ENCODE data around the gene CYB5R2.

Gene CYB5R2

GRCh38 chr11:7656704-7657103 is 16.6 kb downstream of the CYB5R2 start:
- no peaks in the 10 kb centered on the region for H3K9me3 Mint-ChIP-seq (ENCODE audit: low read depth)
- H3K36me3 Mint-ChIP-seq: peaks cover 14% of the 10 kb centered on the region
- H3K4me1 Mint-ChIP-seq (ENCODE audit: low read depth): no peaks in the 10 kb centered on the region
- H3K27me3 Mint-ChIP-seq: no peaks in the 10 kb centered on the region
- no peak overlapping the region for H3K27ac Mint-ChIP-seq
- H3K4me3 Mint-ChIP-seq: no peak overlapping the region

GRCh38 chr11:7655253-7656217 is 17.8 kb downstream of the CYB5R2 start:
- peaks cover 14% of the 10 kb centered on the region for H3K36me3 Mint-ChIP-seq
- no peak overlapping the region for H3K27ac Mint-ChIP-seq
- H3K9me3 Mint-ChIP-seq (ENCODE audit: low read depth): no peaks in the 10 kb centered on the region
- H3K4me1 Mint-ChIP-seq (ENCODE audit: low read depth): no peaks in the 10 kb centered on the region
- H3K4me3 Mint-ChIP-seq: no peak overlapping the region
- H3K27me3 Mint-ChIP-seq: no peaks in the 10 kb centered on the region

GRCh38 chr11:7654195-7654705 is 19.1 kb downstream of the CYB5R2 start:
- Mint-ChIP-seq H3K4me1 (ENCODE audit: low read depth) (no peaks in the 10 kb centered on the region), H3K9me3 (ENCODE audit: low read depth) (no peaks in the 10 kb centered on the region), H3K27ac (no peak overlapping the region), H3K36me3 (peaks cover 17% of the 10 kb centered on the region), H3K27me3 (no peaks in the 10 kb centered on the region), H3K4me3 (no peak overlapping the region)

DNA sequence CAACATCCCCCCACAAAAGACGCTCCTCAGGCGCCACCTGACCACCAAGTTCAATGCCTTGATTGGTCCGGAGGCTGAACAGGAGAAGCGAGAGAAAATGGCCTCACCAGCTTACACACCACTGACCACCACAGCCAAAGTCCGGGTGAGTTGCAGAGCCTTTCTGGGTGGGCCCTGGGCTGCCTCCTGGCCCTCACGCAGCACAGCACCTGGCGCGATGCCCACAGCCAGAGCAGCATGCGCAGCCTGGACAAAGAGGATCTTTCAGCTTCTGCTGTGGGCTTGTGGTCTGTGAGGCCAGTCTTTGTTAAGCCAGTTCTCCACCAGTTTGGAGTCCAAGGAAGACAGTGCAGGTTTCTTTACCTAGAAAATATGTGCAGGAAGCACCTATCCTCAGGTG is 21.6 kb downstream of the CYB5R2 start:
- no peak overlapping the region for H3K4me3 Mint-ChIP-seq
- no peaks in the 10 kb centered on the region for H3K4me1 Mint-ChIP-seq (ENCODE audit: low read depth)
- H3K9me3 Mint-ChIP-seq (ENCODE audit: low read depth): no peaks in the 10 kb centered on the region
- H3K36me3 Mint-ChIP-seq: peaks cover 9% of the 10 kb centered on the region
- H3K27ac Mint-ChIP-seq: no peak overlapping the region
- no peaks in the 10 kb centered on the region for H3K27me3 Mint-ChIP-seq

DNA sequence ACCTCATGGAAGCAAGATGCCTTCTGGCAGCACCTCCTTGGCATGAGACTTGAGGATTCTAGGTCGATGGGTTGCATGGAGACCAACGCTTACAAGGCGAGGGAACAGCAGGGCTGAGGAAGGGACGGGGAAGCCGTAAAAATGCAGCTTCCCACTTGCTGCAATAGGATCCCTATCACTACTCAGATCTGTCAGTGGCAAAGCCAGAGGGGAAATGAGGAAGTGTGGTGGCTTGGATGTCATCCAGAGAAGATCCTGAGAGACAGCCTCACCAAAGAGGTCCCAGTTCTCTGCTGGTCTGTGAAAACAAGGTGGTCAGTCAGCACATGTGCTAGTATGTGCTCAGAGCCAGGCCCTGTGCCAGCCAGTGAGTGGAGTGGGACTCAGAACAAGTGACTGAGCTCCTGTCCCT is 22.2 kb downstream of the CYB5R2 start:
- Mint-ChIP-seq H3K4me1 (ENCODE audit: low read depth) (no peaks in the 10 kb centered on the region), H3K9me3 (ENCODE audit: low read depth) (no peaks in the 10 kb centered on the region), H3K27ac (no peak overlapping the region), H3K4me3 (no peak overlapping the region), H3K36me3 (peaks cover 9% of the 10 kb centered on the region), H3K27me3 (no peaks in the 10 kb centered on the region)

GRCh38 chr11:7648264-7648663 is 25.0 kb downstream of the CYB5R2 start:
- Mint-ChIP-seq H3K27me3 (no peaks in the 10 kb centered on the region), H3K4me3 (no peak overlapping the region), H3K4me1 (ENCODE audit: low read depth) (no peaks in the 10 kb centered on the region), H3K36me3 (peaks cover 6% of the 10 kb centered on the region), H3K9me3 (ENCODE audit: low read depth) (no peaks in the 10 kb centered on the region), H3K27ac (no peak overlapping the region)

GRCh38 chr11:7646866-7647265 is 26.4 kb downstream of the CYB5R2 start:
- Mint-ChIP-seq H3K36me3 (peaks cover 9% of the 10 kb centered on the region), H3K4me1 (ENCODE audit: low read depth) (no peaks in the 10 kb centered on the region), H3K27ac (no peak overlapping the region)

GRCh38 chr11:7645206-7645605 is 28.1 kb downstream of the CYB5R2 start:
- no peak overlapping the region for H3K4me3 Mint-ChIP-seq
- H3K36me3 Mint-ChIP-seq: peaks cover 8% of the 10 kb centered on the region
- no peaks in the 10 kb centered on the region for H3K27me3 Mint-ChIP-seq
- no peaks in the 10 kb centered on the region for H3K9me3 Mint-ChIP-seq (ENCODE audit: low read depth)
- H3K27ac Mint-ChIP-seq: peak overlapping the region; percentile 46
- H3K4me1 Mint-ChIP-seq (ENCODE audit: low read depth): no peaks in the 10 kb centered on the region

More at GRCh38 chr11:7646866-7647265, 26.4 kb downstream of the CYB5R2 start:
- H3K27me3 Mint-ChIP-seq: no peaks in the 10 kb centered on the region
- H3K4me3 Mint-ChIP-seq: no peak overlapping the region
- H3K9me3 Mint-ChIP-seq (ENCODE audit: low read depth): no peaks in the 10 kb centered on the region

GRCh38 chr11:7643314-7643713 is 30.0 kb downstream of the CYB5R2 start:
- Mint-ChIP-seq H3K27me3 (no peaks in the 10 kb centered on the region), H3K36me3 (peaks cover 10% of the 10 kb centered on the region), H3K4me1 (ENCODE audit: low read depth) (no peaks in the 10 kb centered on the region), H3K4me3 (no peak overlapping the region), H3K27ac (no peak overlapping the region), H3K9me3 (ENCODE audit: low read depth) (no peaks in the 10 kb centered on the region)

DNA sequence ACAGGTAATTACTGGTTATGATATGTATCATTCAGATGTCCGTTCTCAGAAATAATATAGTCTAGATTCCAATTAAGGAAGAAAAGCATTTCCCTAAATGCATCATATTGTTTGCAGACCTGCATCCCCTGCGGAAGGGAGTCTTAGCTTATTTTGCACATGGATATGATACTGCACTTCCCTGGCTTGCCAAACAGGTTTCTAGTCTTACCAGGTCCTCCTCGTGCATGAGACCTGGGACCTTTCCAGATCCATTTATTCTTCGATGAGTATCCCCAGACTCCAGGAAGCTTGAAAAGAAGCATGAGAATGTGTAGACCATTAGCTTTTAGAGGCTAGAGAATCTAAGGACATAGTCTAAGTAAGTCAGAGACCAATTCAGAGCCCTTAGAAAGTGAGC is 30.6 kb downstream of the CYB5R2 start:
- no peaks in the 10 kb centered on the region for H3K27me3 Mint-ChIP-seq
- no peaks in the 10 kb centered on the region for H3K9me3 Mint-ChIP-seq (ENCODE audit: low read depth)
- H3K4me3 Mint-ChIP-seq: no peak overlapping the region
- peaks cover 15% of the 10 kb centered on the region for H3K36me3 Mint-ChIP-seq
- H3K27ac Mint-ChIP-seq: no peak overlapping the region
- no peaks in the 10 kb centered on the region for H3K4me1 Mint-ChIP-seq (ENCODE audit: low read depth)

DNA sequence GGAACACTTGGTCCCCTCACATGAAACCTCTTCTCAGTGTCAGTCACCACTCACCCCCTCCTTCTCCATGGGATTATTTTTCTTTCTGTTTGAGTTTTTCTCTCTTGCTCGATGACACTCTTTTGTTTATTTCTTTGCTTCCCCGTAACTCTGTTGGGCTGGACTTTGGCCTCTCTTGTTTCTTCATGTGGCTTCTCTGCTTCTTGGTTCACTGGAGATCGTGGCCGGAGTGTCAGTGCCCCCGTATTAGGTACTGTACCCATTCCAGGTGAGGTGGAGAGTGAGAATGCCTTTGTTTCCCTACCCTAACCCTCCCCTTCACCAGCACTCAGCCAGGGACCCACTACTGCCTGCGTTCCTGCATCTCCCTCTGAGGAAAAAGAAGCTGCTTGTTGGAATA is 32.5 kb downstream of the CYB5R2 start:
- Mint-ChIP-seq H3K27ac (no peak overlapping the region), H3K9me3 (ENCODE audit: low read depth) (no peaks in the 10 kb centered on the region), H3K36me3 (peaks cover 16% of the 10 kb centered on the region), H3K27me3 (no peaks in the 10 kb centered on the region), H3K4me3 (no peak overlapping the region), H3K4me1 (ENCODE audit: low read depth) (no peaks in the 10 kb centered on the region)

GRCh38 chr11:7639643-7640025 is 33.7 kb downstream of the CYB5R2 start:
- Mint-ChIP-seq H3K4me3 (no peak overlapping the region), H3K27me3 (no peaks in the 10 kb centered on the region), H3K9me3 (ENCODE audit: low read depth) (no peaks in the 10 kb centered on the region), H3K4me1 (ENCODE audit: low read depth) (no peaks in the 10 kb centered on the region), H3K27ac (no peak overlapping the region), H3K36me3 (peaks cover 18% of the 10 kb centered on the region)

DNA sequence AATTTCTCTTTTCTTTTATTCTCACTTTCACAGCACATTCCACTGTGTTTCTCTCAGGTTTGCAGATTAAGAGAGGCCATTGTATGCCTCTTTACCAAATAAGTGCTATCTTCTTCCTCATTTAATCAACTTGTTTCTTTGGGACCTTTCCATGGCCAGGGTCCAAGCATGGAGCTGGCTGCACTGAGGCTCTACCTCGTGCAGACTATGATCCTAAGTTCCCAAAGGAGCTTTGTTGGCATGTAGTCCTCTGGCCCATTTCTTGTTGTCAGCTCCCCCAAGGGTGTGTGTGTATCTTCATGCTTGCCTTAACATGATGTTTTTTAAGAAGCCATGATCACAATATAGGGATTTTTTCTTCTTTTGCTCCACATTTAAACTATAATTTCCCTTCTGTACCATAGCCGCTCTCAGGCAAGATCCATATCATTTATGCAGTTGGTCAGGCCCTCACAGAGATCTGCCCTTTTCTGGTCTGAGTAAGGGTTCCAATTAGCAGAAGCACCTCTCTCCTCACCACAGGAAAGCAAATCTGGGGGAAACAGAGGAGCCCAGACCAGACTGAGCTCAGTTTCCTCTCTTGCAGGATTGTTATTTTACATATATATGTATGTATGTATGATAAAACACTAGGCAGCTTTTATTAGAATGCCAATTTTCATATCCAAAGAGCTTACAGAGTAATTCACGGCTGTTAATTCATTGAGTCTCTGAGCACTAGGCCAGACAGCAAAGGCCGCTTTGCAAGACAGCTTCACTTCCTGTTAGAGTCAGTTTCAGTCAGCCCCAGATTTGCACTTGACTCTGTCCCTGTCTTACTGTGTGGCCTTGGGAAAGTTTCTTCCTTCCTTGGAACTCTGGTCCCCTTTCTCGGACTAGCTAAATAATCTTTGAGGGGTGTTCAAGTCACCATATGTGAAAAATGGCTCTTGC is 34.3 kb downstream of the CYB5R2 start:
- H3K36me3 Mint-ChIP-seq: peaks cover 20% of the 10 kb centered on the region
- H3K4me1 Mint-ChIP-seq (ENCODE audit: low read depth): no peaks in the 10 kb centered on the region
- H3K27ac Mint-ChIP-seq: no peak overlapping the region
- H3K4me3 Mint-ChIP-seq: no peak overlapping the region
- H3K27me3 Mint-ChIP-seq: no peaks in the 10 kb centered on the region
- H3K9me3 Mint-ChIP-seq (ENCODE audit: low read depth): no peaks in the 10 kb centered on the region

DNA sequence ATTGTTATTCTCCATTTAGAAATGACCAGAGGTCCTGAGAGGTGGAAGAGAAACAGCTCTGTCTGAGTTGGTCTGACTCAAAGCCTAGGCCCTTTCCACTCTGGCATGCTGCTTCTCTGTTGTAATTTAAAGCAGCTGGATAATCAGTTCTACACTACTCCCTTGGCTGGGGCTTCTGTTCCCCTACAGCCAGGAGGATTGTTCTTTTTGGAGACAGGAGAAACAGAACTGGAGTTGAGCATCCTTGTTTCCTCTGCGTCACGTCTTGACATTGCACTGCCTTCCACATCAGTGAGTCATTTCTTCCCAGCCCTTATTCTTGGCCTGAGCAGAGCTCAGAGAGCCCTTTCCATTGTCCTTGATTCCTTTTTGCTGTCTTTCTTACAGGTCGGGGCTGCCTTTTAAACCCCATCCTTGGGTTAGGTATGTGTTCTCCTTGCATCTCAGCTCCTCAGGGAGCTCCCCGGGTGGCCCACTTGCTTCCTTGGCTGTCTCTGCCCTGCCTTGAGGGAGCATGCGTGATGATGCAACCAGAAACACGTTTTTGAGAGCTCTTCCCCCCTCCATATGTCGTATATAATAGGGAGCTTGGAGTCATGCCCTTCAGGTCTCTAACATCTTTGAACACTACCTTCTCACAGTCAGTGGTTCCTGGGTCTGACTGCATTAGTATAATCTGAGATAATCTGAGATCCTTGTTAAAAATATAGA is 35.7 kb downstream of the CYB5R2 start:
- H3K36me3 Mint-ChIP-seq: peaks cover 18% of the 10 kb centered on the region
- H3K27me3 Mint-ChIP-seq: no peaks in the 10 kb centered on the region
- H3K4me3 Mint-ChIP-seq: no peak overlapping the region
- no peak overlapping the region for H3K27ac Mint-ChIP-seq
- H3K4me1 Mint-ChIP-seq (ENCODE audit: low read depth): no peaks in the 10 kb centered on the region
- no peaks in the 10 kb centered on the region for H3K9me3 Mint-ChIP-seq (ENCODE audit: low read depth)

Data from activated naive CD8-positive, alpha-beta T cell (primary cell).